Activated CD4-positive, alpha-beta T cell treated with anti-CD3 and anti-CD28 coated beads, Interleukin-2, amount 50 U/mL, for 48 hours (primary cell): ENCODE data around the gene PIK3R2.
"Not testable (repeated sequence)": the region's sequence is repeated elsewhere in the genome, so short reads cannot be mapped to it uniquely, and the experiment has no call there.

Experiments
- DNase-seq, 2 experiments: peaks; one replicate each; pipeline ENCODE4 v3.0.0-alpha.2; 2020

The PIK3R2 gene

GRCh38 chr19:18152817-18153555 lies at the start of gene PIK3R2:
TSS of gene PIK3R2 (plus strand) at chr19:18153163. CDS start at chr19:18155880, 2,717 bp downstream.
- peak; percentile 99 to 100 for DNase-seq

DNA sequence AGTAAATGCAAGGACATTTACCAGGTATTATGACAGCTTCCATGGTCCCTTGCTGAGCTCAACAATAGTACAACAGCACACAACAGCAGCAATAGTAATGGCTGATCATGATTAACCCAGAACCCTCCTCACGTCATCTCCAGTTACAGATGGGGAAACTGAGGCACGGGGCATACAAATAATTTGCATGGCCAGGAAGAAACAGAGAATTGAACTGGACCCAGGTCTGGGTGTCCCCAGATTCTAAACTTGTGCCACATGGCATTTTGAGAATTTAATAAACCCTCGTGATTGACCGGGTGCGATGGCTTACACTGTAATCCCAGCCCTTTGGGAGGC lies 48.2 kb upstream of the PIK3R2 start:
- DNase-seq = no peak

DNA sequence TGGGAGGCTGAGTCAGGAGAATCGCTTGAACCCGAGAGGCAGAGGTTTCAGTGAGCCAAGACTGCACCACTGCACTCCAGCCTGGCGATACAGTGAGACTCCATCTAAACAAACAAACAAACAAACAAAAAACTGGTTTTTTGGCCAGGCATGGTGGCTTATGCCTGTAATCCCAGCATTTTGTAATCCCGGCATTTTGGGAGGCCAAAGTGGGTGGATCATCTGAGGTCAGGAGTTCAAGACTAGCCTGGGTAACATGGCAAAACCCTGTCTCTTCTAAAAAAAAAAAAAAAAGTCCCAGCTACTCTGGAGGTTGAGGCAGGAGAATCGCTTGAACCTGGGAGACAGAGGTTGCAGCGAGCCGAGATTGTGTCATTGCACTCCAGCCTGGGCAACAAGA lies 47.7 kb upstream of the PIK3R2 start:
- not testable (repeated sequence) for DNase-seq

DNA sequence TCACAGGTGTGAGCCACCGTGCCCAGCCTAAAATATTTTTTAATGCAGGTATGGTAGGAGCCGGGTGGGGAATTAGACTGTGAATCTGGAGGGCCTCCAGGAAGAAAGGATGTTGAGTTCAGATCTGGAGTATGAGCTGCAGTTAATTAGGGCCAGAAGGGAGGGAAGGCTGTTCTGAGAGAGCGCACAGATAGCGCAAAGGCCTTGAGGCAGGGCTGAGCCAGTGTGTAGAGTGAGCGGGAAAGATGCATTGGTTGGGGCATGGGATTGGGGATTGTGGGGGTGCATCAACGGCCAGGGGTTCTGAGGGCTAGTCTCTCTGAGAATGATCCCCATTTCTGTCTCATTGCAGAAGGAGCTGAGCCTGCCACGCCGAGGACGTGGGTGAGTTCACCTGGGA lies 45.7 kb upstream of the PIK3R2 start:
- no peak for DNase-seq

DNA sequence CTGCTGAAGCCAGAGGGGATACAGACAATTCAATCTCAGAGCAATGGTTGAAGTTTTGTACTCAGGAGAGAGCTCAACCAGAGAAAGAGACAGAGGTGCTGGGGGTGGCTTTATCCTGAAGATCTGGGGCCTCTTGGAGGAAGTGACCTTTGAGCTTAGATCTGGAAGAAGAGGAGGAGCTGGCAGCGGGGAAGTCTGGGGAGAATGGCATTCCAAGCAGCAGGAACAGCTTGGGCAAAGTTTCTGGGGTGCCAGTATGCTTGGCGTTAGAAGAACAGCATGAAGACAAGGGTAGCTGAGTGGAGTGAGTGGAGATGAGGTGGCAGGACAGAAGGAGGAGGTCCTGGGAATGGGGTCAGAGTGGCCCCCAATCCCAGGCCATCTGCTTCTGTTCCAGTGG lies 44.1 kb upstream of the PIK3R2 start:
- DNase-seq = no peak

GRCh38 chr19:18109341-18109732 lies 43.6 kb upstream of the PIK3R2 start:
- no peak for DNase-seq

- peak; percentile 64 to 70 for DNase-seq
Observed at GRCh38 chr19:18109733-18110608, 43.0 kb upstream of the PIK3R2 start.

GRCh38 chr19:18110609-18111232 lies 42.2 kb upstream of the PIK3R2 start:
- DNase-seq = no peak

DNA sequence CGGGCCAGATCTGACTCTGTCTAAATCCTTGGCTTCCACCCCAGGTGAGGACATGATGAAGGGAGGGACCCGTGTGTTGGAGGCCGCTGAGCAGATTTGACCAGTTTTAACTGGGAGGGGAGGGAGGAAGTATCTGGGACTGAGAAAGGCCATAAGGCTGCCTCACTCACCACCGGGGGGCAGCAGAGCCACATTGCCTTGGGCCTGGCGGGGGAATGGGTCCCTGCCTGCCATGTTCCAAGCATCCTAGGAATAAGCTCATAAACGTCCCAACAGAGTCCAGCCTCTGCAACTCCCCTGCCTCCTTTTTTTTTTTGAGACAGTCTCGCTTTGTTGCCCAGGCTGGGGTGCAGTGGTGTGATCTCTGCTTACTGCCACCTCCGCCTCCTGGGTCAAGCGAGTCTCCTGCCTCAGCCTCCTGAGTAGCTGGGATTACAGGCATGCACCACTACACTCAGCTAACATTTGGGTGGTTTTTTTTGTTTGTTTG lies 39.9 kb upstream of the PIK3R2 start:
- peak; percentile 89 to 90 for DNase-seq

- no peak for DNase-seq
Observed at GRCh38 chr19:18113827-18114226, 39.1 kb upstream of the PIK3R2 start.

DNA sequence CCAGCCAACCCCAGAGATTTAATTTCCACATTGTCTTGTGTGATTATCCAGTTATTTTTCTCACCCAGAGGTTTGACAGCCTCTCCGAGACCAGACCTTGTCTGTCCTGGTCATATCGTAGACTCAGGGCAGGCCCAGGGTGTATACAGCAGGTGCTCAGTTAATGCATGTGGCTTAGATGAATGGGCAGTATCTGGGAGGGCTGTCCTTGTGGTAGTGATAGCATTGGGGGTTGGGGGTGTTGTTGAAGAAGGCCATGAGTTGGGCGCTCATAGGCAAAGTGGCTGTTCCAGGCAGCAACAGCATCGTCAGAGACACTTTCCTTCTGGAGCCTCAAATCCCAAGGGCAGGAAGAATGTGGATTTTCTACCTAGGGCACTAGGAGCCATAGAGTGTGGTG lies 38.5 kb upstream of the PIK3R2 start:
- DNase-seq = no peak

GRCh38 chr19:18117364-18117691 lies 35.6 kb upstream of the PIK3R2 start:
- DNase-seq = no peak

- peak; percentile 94 to 95 for DNase-seq
Observed at GRCh38 chr19:18117692-18118378, 35.1 kb upstream of the PIK3R2 start.

GRCh38 chr19:18118420-18119012 lies 34.4 kb upstream of the PIK3R2 start:
- DNase-seq = peak in 1 of 2 experiments; percentile 15

DNA sequence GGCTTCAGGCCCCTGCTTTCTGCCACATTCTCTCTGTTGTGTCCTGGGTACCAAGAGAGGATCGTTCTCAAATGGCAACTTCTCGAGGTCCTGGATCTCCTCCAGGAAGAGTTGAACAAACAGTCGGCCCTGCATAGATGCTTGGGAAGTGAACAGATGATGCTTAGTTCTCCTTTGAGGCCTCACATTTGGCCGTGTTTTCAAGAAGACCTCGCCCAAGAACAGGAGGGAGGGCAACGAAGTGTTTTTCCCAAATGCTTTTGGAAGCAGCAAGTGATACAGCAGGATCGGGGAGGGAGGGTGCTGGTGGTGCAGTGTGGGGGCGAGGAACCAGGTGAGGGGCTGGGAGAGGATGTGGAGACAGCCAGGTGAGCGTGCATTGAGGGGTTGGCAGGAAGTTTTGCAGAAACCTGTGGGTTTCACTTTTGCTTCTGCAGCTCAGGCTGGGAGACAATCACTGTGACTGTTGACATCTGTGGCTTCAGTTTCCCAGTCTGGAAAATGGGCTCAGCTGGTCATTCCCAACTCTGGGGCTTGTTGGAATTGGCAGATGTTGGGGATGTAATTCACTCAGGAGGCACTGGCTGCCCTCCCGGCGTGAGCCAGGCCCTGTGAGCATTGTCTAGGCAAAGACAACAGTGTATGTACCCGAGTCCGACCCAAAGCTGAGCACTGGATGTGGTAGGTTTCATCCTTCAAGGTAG lies 33.8 kb upstream of the PIK3R2 start:
- peak; percentile 37 to 47 for DNase-seq

- peak; percentile 53 to 60 for DNase-seq
Observed at GRCh38 chr19:18119717-18120105, 33.3 kb upstream of the PIK3R2 start.

DNA sequence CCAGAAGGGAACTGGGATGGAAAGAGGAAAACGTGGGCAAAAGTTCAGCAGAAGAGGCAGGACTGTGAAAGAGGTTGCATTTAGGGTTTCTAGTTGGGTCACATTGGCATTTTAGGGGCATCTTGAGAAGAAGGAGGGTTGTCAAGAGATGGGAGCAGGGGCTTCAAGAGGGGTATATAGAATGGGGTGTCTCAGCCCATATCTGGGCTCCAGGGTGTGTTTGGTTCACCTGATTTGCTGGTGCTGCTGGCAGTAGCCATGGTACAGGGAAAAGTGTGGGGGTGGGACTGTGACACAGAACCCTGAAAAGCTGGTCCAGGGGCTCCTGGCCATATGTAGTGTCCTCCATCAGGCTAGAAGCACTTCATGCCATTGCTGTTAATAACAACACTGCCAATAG lies 32.8 kb upstream of the PIK3R2 start:
- DNase-seq = no peak

- DNase-seq = no peak
Observed at GRCh38 chr19:18121166-18121565, 31.8 kb upstream of the PIK3R2 start.

- DNase-seq = no peak
Observed at GRCh38 chr19:18122424-18122823, 30.5 kb upstream of the PIK3R2 start.

DNA sequence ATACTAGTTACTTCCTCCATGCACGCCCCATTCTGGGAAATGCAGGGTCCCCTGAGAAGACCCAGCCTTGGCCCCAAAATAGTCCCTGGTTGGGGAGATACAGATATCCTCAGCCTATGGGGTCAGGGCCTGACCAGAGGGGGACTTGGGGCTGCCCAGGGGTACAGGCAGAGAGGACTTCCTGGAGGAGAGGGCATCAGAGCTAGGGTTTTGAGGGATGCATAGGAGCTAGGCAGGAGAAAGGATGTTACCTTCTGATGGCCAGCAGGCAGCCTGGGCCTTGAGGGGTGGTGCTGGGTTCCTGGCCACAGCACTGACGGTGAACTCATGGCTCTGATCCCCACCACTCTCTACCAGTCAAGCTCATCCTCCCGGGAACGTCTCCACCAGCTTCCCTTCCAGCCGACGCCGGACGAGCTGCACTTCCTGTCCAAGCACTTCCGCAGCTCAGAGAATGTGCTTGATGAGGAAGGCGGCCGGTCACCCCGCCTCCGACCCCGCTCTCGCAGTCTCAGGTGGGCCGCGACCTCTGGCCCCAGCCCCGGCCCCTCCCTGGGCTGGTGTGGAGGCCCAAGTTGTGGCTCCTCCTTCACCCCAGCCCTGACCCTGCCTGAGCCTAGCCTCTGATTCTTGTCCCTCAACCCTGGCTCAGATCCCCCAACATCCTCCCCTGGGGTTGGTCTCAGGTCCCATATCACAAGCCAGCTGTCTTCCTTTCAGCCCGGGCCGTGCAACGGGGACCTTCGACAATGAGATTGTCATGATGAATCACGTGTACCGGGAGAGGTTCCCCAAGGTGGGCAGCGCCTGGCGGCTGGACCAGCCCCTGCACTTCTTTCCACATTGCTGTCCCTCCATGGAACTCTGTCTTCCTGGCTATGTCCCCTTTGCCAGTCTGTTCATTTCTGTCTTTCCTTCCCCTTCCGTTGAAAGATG lies 29.8 kb upstream of the PIK3R2 start:
- DNase-seq = no peak

GRCh38 chr19:18123819-18124218 lies 29.1 kb upstream of the PIK3R2 start:
- DNase-seq = no peak
